Stimulated activated CD4-positive, alpha-beta T cell treated with anti-CD3 and anti-CD28 coated beads, Interleukin-1b, Interleukin-23, amount 100 ng/mL, for 4 hours (primary cell): ENCODE data around the gene PTH1R.

ENCODE experiments used
- DNase-seq, 2 donors: peaks; one replicate each; pipeline ENCODE4 v3.0.0-alpha.2; 2020; ENCODE audit warnings: low read depth in 2 of 2

PTH1R gene

DNA sequence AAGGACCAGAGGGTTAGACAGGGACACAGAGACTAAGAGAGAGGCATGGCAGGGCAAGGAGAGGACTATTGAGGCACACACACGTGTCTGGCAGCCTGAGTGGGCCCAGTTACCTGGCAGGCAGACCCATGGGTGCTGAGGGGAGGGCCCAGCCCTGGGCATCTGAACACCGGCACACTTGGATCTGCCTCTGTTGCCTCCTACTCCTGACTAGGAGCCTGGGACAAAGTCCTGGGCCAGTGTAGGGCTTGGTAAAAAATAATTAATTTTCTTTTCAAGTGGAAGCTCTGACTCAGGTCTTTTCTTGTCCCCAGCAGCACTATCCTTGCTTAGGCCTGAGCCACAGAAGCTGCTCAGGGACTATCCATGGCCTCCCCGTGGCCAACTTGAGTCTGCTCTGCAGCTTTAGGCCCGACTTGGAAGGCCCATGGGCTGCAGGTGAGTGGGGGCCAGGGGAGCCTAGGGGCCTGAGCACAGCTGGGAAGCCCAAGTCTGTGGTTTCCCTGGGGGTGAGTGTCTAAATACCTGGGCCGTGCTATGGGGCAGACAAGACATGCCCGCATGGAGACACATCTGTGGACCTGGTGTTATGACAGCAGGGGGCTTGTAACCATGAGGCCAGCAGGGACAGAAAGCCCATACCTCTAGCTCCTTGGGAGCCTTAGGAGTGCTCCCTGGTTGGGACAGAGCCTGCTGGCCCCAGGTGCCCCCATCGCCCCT, at the start of gene PTH1R:
Gene PTH1R, plus strand, starts transcription at position 316 of the 720 bp plus-strand sequence. CDS start 5,839 bp downstream, outside the sequence.
- no peak for DNase-seq

DNA sequence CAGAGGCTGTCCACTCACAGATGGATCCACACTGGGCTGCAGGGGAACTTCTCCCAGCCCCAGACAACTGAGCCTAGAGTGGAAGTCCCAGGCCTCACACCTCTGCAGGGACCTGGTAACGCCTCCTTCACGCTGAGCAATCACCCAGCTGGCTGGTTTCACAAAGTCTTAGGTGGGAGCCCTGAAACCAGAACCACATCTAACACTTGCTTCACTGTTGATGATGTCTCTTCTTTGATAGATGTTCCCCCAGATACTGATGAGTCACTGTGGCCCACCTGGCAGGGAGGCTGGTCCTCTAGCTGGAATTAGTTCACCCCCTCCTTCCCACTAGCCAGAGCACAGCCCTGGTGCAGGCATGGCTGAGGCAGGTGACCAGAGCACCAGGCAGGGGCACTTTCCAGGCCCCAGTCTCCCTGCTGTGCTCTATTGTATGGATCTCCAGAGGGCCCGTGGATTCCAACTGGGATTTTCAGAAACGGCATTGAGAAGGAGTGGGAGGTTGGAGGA, 47.8 kb upstream of the PTH1R start:
- no peak for DNase-seq

DNA sequence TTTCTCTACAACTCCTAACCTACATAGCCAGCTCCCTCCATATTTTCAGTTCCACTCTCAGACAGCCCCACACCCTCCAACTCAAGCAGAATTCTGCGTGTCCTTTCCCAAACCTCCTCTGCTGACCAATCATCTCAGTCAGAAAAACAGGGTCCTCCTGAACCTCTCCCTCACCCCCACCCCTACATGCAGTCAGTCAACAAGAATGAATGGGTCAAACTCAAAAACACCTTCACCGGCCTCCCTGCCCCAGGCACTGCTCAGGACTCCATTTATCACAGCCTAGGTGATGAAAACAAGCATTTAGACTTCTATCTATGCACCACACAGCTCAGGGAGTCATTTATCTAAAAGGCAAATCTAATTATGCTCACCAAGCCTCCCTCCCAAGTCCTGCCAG, 46.7 kb upstream of the PTH1R start:
- DNase-seq, result no peak

DNA sequence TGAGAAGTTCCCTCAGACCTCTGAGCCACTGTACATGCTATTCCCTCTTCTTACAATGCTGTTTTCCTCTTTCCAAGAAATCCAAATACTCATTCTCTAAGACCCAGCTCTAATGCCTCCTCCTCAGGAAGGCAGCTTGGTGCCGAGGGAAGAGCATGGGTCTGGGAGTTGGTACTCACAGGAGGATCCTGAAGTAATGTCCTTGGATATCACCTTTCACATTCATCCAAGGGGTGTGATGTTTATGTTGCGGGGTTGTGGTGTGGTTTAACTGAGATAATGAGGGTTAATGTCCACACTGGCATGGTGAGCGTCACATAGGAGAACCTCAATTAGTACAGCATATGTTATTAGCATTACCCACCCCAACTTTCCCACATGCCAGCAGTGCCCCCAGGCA, 46.2 kb upstream of the PTH1R start:
- DNase-seq, result no peak

DNA sequence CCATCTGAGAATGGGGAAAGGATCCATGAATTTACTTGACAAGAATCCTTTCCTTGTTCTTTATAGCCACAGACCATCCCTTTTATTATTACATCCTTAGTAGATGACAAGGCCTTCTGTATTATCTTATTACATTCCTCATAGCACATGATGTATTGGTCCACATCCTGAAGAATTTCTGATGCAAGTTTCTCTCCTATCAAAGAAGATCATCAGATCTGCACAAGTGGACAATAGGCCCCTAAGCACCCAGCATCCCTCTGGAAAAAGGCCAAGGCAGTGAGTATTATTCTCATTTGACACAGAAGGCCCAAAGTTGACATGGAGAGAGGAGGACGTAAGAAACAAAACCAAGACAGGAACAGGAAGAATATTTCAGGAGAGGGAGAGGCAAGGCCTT, 45.7 kb upstream of the PTH1R start:
- no peak for DNase-seq

DNA sequence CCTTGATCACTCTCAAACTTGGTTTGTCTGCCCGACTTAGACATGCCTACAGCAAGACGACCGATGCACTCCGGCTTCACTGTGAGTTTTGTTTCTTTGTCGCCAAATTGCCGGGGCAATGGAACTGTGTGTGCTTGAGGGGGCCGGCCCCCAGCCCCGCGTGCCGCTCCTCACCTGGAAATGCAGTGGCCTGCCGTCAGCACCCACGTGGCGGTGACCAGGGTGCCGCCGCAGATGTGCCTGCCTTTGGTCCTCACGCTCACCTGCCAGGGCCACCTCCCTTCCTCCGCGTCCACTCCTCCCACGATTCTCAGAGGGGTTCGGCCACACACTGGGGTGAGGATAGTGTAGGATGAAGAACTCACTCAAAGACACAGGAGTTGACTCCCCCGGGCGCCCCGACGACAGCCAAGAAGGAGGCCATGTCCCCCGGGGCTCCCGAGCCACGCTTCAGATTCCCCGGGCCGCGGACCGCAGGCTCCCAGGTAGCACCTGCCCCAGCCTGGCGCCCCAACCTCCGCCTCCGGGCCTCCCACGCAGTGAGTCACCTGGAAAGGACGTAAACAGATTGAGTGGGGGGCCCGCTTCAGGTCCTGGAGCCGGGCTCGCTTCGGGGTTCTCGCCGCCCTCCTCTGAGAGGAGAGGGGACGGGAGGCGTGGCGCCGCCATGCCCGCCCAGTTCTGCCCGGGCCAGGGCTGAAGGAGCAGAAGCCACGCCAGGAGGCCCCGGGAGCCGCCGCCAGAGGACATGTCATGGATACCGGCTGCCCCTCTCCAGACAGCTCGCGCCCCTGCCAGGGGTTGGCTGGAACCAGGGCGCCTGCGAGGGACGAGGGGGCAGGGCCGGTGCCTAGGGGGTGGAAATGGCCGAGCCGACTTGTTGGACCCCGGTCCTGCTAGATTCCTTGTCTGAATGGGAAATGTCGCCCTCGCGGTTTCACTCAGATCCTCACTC, 43.9 kb upstream of the PTH1R start:
- no peak for DNase-seq

DNA sequence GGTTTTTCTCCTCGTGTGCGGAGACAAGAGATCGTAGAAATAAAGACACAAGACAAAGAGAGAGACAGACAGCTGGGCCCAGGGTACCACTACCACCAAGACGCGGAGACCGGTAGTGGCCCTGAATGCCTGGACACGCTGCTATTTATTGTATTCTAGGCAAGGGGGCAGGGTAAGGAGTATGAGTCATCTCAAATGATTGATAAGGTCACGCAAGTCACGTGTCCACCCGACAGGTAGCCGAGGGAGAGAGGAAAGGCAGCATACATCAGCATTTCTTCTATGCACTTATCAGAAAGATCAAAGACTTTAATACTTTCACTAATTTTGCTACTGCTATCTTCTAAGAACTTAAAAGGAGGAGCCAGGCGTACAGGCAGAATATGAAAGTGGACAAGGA, 42.5 kb upstream of the PTH1R start:
- no peak for DNase-seq

DNA sequence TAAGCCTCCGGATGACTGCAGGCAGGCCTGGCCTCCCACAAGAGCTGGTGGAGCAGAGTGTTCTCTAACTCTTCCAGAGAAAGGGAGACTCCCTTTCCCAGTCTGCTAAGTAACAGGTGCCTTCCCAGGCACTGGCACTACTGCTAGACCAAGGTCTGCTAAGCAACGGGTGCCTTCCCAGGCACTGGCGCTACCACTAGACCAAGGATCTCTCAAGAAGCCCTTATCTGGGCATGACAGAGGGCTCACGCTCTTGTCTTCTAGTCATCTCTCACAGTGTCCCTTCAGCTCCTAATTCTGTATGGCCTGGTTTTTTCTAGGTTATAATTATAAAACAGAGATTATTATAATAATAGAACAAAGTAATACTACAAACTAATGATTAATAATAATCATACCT, 42.0 kb upstream of the PTH1R start:
- no peak for DNase-seq

DNA sequence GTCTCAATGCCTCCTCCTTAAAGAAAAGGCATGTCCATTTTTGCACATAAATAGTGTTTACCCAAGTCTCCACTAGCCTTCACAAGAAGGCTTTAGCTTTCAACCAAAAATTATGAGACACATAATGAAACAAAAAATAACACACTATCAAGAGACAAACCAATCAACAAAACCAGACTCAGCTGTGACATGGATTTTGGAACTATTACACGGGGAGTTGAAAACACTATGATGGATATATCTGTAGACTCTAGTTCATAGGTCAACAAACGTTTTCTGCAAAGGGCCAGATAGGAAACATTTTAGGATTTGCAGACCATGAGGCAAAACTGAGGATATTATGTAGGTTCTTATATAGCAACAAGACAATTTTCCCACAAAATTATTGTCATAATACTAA, 39.2 kb upstream of the PTH1R start:
- DNase-seq, result no peak

DNA sequence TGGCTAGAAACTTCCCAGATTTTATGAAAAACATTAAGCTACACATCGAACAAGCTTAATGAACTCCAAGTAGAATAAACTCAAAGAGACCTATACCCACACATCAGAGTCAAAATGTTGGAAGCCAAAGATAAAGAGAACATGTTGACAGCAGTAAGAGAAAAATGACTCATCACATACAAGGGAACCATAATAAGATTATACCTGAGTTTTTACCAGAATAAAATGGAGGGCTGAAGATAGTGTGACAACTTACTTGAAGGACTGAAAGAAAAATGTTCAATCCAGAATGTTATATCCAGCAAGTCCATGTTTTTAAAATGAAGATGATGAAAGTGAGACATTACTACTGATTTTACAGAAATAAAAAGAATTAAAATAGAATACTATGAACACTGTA, 37.0 kb upstream of the PTH1R start:
- no peak for DNase-seq

DNA sequence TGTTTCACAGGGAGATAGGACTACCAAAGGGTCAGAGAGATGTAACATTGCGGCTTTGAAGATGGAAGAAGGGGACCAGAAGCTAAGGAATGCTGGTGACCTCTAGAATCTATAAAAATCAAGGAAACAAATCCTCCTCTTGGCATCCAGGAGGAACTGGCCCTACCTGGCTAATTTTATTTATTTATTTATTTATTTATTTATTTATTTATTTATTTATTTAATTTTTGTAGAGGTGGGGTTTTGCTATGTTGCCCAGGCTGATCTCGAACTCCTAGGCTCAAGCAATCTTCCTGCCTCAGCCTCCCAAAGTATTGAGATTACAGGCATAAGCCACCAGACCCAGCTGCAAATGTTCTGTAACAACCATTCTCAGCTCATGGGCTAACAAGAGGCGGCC, 34.0 kb upstream of the PTH1R start:
- no peak for DNase-seq

DNA sequence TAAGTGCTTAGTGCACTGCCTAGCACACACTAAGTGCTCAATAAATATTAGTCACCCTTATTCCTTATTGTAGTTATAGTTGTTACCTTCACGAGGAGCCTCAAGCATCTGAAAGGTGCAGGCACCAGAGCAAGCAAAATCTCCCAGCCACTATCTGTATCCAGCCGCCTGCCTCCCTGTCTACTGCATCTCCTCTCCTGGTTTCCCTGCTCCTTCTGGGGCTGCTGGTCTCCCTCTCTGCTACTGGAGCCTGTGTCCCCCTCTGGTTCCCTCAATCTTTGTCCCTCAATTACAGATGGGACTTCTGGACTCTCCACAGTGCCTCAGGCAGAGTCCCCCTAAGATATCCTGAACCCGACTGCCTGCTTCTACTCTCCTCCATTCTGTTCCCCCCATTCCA, 33.1 kb upstream of the PTH1R start:
- no peak for DNase-seq

DNA sequence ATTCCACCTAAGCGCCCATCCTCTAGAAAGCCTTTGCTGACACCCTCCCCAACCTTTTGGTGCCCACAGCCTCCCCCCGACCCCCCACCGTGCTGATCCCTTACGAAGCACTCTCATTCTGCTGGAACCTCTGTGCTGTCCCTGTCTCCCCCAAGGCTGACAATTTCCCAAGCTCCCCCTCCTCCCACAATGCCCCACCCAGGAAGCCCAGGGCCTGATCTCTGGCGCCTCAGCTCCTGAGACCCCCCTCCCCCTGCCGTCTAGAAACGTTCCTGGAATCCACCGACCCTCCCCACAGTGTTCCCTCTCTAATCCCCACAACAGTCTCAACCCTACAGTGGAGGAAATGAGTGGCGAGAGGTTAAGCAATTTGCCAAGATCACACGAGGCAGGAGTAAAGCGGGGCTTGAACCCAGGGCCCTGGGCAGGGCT, 32.6 kb upstream of the PTH1R start:
- DNase-seq, result no peak

DNA sequence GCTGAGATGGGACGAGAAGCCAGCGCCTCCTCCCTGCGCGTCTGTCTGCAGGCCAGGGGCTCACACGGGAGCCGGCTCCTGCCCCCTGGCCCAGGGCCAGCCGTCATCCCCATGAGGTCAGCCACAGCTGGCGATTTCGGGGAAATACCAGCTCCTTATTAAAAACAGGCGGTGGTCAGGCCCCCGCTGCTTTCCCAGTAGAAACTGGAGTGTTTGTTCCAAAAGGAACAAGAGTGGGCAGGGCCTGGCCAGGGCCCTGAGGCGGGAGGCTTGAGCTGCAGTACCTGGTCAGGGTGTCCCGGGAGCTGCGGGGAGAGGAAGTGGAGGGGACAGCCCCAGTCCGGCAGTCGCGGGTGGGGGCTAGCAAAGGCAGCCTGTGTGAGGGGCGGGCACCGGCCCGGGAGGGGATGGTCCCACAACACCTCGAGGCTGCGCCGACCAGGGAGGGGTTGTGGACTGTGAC, 32.1 kb upstream of the PTH1R start:
- DNase-seq, result no peak

DNA sequence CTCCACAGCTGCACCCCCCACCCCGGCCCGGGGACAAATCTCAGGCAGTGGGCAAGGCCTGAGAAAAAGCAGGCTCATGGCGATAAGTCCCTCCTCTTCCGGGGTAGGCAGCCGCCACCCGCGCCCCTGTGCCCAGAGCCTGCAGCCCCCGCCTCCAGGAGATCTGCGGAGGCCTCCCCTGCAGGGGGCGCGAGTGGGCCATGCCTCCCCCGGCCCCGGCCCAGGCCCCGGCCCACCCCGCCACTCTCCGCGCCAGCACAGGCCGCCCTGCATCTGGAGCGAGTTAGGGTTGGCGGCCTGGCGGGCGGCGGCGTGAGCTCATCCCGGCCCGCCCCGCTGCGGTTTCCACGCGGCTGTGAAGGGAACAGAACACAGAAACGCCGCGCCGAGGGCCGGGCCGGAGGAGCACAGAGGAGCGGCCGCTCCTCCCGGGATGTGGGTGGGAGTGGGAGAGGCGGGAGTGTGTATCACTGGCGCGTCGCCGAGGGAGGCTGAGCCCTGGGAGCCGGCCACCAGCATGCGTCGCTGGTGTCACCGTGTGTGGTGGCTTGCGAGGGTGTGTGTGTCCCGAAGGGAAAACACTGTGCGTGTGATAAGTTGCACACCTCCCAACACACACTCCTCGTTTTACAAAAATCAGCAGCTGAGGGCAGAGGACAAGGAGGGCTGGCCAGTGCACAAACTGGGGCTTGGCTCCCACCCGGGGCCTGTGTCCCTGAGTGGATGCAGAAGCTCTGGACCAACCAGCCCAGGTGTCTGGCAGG, 31.5 kb upstream of the PTH1R start:
- peak; percentile 60 to 66 for DNase-seq

DNA sequence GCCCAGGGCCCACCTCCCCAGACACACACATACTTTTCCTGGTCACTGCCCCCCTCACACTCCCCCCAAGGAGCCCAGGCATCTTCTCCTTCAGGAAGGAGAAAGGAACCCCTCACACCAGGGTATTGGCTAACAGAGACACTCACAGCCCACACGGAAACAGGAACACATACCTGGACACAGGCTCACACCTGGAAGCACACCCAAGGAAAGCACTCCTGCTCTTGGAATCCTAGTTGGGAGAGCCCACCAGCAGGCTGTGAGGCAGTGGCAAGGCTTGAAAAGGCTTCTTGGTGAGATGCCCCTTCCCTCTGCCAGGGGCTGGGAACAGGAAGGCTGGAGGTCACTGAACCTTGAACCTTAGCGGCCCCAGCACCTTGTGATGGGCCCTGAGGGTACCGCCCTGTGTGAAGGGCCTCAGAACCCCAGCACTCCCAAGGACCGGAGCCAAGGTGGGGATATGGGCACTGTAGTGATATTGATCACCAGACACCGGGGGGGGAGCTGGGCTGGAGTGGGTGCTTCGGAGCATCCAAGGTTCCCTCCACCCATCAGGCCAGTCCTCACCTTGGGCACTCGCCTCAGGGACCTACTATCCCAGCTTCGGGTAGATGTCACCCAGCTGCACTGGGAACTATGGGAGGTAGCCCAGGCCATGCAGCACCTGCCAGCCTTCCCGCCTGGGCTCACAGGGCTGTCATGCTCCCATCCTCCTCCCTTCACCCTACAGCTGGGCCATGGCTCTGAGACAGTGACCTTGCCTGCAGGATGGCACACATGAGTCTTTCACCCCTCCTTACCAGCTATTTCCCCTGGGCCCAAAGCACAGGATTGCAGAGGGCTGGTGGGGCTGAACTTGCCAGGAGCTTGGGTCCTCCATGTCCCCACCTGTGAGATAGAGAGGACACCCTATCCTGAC, 30.6 kb upstream of the PTH1R start:
- no peak for DNase-seq

DNA sequence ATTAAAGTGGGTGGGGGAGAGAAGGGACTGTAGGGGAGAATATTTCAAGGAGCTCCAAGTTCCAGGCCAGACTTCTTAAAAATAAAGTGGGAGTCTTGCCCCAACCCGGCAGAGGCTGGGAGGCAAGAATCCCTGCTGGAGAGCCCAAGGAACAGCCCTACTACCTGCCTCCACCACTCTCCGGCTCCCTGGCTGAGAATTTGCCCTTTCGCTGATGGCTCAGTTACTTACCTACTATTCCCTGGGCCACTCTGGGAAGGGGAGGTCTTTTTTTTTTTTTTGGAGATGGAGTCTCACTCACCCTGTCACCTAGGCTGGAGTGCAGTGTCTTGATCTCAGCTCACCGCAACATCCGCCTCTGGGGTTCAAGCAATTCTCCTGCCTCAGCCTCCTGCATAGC, 29.8 kb upstream of the PTH1R start:
- DNase-seq, result no peak

DNA sequence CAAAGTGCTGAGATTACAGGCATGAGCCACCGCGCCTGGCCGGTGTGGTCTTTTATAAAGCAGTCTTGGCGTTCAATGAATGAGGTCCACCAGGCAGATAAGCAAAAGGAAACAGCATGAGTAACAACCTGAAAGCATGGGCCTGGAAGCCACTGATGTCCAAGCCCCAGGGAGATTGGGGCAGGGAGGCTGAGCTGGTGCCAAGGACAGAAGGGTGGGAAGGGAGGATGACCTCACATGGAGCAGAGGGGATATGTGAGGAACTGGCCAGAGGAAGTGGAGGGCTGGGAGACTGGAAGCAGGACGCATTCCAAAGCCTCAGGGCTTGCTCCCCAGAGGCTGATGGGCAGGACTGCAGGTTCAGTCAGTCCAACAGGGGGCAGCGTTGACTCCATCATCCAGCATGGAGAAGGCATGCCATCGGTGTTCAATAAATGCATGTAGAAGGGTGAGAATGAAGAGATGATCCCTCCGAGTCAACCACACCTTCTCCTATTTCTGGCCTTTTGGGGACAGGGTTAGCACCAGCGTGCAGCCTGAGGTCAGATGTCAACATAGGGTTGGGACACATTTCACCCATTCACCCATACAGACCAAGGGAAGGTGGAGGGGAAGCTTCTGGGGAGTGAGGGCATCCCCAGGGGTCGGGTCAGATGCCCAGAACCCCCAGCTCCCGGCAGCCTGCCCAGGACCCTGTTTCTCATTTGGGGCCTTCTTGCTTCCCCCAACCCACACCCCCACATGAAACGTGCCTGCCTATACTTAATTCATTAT, 29.1 kb upstream of the PTH1R start:
- DNase-seq, result peak in 1 of 2 donors; percentile 28

DNA sequence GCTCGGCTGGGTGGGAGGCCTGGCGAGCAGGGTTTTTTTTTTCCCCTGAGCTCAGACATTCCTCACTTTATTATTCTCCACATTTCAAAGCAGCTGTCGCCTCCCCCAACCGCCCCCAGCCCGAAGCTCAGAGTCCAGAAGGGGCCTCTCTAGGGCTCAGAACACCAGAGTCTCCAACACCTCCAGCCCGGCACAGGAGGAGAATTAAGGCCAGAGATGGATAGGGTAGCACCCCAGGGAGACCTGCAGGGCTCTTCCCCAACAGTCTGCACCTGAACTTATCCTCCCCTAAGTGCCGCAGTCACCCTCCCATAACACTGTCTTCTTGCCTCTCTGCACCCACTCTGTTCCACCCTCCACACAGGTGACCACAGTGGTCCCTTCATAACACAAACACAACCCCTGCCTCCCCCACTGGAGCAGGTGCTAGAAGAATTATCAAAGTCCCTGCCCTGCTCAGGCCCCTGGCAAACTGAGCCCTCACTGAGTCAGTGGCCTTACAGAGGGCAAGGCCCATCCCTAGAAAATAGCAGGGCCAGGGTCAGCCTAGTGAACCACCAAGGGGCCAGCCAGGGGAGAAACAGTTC, 28.4 kb upstream of the PTH1R start:
- no peak for DNase-seq
